Fibroblast of lung (primary cell): ENCODE measurements around the gene GLRA2. TPM values are rescaled to one million over a fixed set of nuclear protein-coding genes. Genes with fewer than 3 reads are reported as not detected.

Experiments
- DNase-seq, 2 donors: peaks; one replicate each; pipeline versions ENCODE4 v3.0.0 to v3.0.0-alpha.2; 2010; ENCODE audit warnings: low read depth in 2 of 2
- H2AFZ ChIP-seq: 2 replicates; pipeline ENCODE4 v1.5.1; 2012; ENCODE audit warnings: low read length, control low read depth, inconsistent platforms
- H3K27ac ChIP-seq: 2 replicates; pipeline ENCODE4 v1.5.1; 2011; ENCODE audit warnings: low read length, control low read depth; ENCODE audit not compliant: insufficient read depth
- H3K27me3 ChIP-seq: 2 replicates; pipeline ENCODE4 v1.5.1; 2011; ENCODE audit warnings: mild to moderate bottlenecking, low read length; ENCODE audit not compliant: control insufficient read depth, insufficient read depth
- H3K36me3 ChIP-seq: 2 replicates; pipeline ENCODE4 v1.5.1; 2011; ENCODE audit warnings: low read length; ENCODE audit not compliant: control insufficient read depth, insufficient read depth
- H3K4me1 ChIP-seq: 2 replicates; pipeline ENCODE4 v1.5.1; 2011; ENCODE audit warnings: low read length; ENCODE audit not compliant: control insufficient read depth, insufficient read depth; ENCODE audit errors: extremely low read depth
- H3K4me2 ChIP-seq: 2 replicates; pipeline ENCODE4 v1.5.1; 2011; ENCODE audit warnings: low read length, control low read depth; ENCODE audit not compliant: insufficient read depth; ENCODE audit errors: extremely low read depth
- H3K4me3 ChIP-seq, 4 experiments: fragments of 200-600 bp in 1 of 4; sonication (generic) in 1 of 4; replicated peaks in 1 of 4; 2 replicates each; pipeline ENCODE4 v1.5.1; 2011 to 2016; ENCODE audit warnings: low read length in 4 of 4, low read depth in 3 of 4, mild to moderate bottlenecking in 3 of 4, control low read depth in 2 of 4, inconsistent platforms in 1 of 4, mixed read lengths in 1 of 4; ENCODE audit not compliant: insufficient read depth in 1 of 4; ENCODE audit errors: control extremely low read depth in 1 of 4
- H3K79me2 ChIP-seq: 2 replicates; pipeline ENCODE4 v1.5.1; 2012; ENCODE audit warnings: mild to moderate bottlenecking, low read length, inconsistent platforms; ENCODE audit not compliant: control insufficient read depth, insufficient read depth
- H3K9ac ChIP-seq: 2 replicates; pipeline ENCODE4 v1.5.1; 2011; ENCODE audit warnings: mild to moderate bottlenecking, low read length, control low read depth; ENCODE audit not compliant: insufficient read depth
- H3K9me3 ChIP-seq: 2 replicates; pipeline ENCODE4 v1.5.1; 2012; ENCODE audit warnings: low read depth, low read length; ENCODE audit not compliant: control insufficient read depth, insufficient read depth
- H4K20me1 ChIP-seq: 2 replicates; pipeline ENCODE4 v1.5.1; 2011; ENCODE audit warnings: low read length; ENCODE audit not compliant: control insufficient read depth, insufficient read depth; ENCODE audit errors: extremely low read depth
- CTCF ChIP-seq, 2 donors: IDR thresholded peaks in 1 of 2; conservative IDR thresholded peaks in 1 of 2; 1 replicate in 1 of 2; 2 replicates in 1 of 2; pipeline ENCODE4 v1.5.1; 2011 to 2012; ENCODE audit warnings: low read length in 2 of 2, control low read depth in 1 of 2, inconsistent platforms in 1 of 2, low read depth in 1 of 2, mild to moderate bottlenecking in 1 of 2
- EZH2 ChIP-seq: IDR thresholded peaks from 2 replicates; pipeline ENCODE4 v1.5.1; 2012; ENCODE audit warnings: low read length, control low read depth, mild to moderate bottlenecking; ENCODE audit errors: missing control alignments
- polyA plus RNA-seq, 2 donors: library from polyadenylated mRNA; depleted of rRNA in 1 of 2; stranded (reverse) in 1 of 2; unstranded in 1 of 2; fragments of >200 nt; gene quantifications; 2 replicates each; pipeline ENCODE4 v1.2.1, GENCODE V29; 2011 to 2012; ENCODE audit warnings: missing spikeins in 1 of 2
- total RNA-seq: library from RNA; depleted of rRNA; stranded (reverse); fragments of >200 nt; gene quantifications from 2 replicates; pipeline ENCODE4 v1.2.1, GENCODE V29; 2014

The GLRA2 gene
- total and polyA plus RNA-seq, 2 donors (not counting 1 experiment from before 2014, with no cell fraction given), result not detected

- no peaks in the 10 kb centered on the region for H3K4me1 ChIP-seq
- H4K20me1 ChIP-seq, result no peaks in the 10 kb centered on the region
- no peaks in the 10 kb centered on the region for H3K27me3 ChIP-seq
- H2AFZ ChIP-seq, result no peak overlapping the region
- DNase-seq, result no peak
- H3K4me2 ChIP-seq, result no peak overlapping the region
- no peaks in the 10 kb centered on the region for H3K36me3 ChIP-seq
- TF ChIP-seq CTCF (conservative IDR thresholded peaks at IDR 0.05 in 1 of 2, IDR thresholded peaks at IDR 0.05 in 1 of 2; ENCODE audit: low read depth in 1 of 2, low read length in 2 of 2) (no peak), EZH2 (no peak)
- H3K4me3 ChIP-seq, result no peak overlapping the region
- H3K9ac ChIP-seq, result no peak overlapping the region
- H3K27ac ChIP-seq, result no peak overlapping the region
- H3K79me2 ChIP-seq, result no peaks in the 10 kb centered on the region
- H3K9me3 ChIP-seq, result no peaks in the 10 kb centered on the region
Observed at GRCh38 chrX:14717949-14718348, 188.6 kb downstream of the GLRA2 start.

GRCh38 chrX:14718403-14718802, 189.1 kb downstream of the GLRA2 start:
- peak in 1 of 2 donors; percentile 25 for DNase-seq
- TF ChIP-seq CTCF (conservative IDR thresholded peaks at IDR 0.05 in 1 of 2, IDR thresholded peaks at IDR 0.05 in 1 of 2; ENCODE audit: low read depth in 1 of 2, low read length in 2 of 2) (no peak), EZH2 (no peak)
- H3K36me3 ChIP-seq, result no peaks in the 10 kb centered on the region

GRCh38 chrX:14729058-14729457, 199.7 kb downstream of the GLRA2 start:
- DNase-seq, result peak in 1 of 2 donors; percentile 15
- Histone ChIP-seq H3K4me3 (no peak overlapping the region), H3K36me3 (no peaks in the 10 kb centered on the region), H2AFZ (no peak overlapping the region), H3K9me3 (no peaks in the 10 kb centered on the region), H3K4me1 (no peaks in the 10 kb centered on the region), H3K79me2 (no peaks in the 10 kb centered on the region), H3K27ac (no peak overlapping the region), H3K9ac (no peak overlapping the region), H3K27me3 (no peaks in the 10 kb centered on the region), H4K20me1 (no peaks in the 10 kb centered on the region), H3K4me2 (no peak overlapping the region)
- no peak for TF ChIP-seq CTCF (conservative IDR thresholded peaks at IDR 0.05 in 1 of 2, IDR thresholded peaks at IDR 0.05 in 1 of 2; ENCODE audit: low read depth in 1 of 2, low read length in 2 of 2)
- TF ChIP-seq EZH2, result no peak

More at GRCh38 chrX:14718403-14718802, 189.1 kb downstream of the GLRA2 start:
- H3K4me2 ChIP-seq, result no peak overlapping the region
- H3K79me2 ChIP-seq, result no peaks in the 10 kb centered on the region
- H3K9me3 ChIP-seq, result no peaks in the 10 kb centered on the region
- no peak overlapping the region for H3K4me3 ChIP-seq
- no peak overlapping the region for H3K9ac ChIP-seq
- no peak overlapping the region for H2AFZ ChIP-seq
- no peaks in the 10 kb centered on the region for H3K4me1 ChIP-seq
- H4K20me1 ChIP-seq, result no peaks in the 10 kb centered on the region
- no peaks in the 10 kb centered on the region for H3K27me3 ChIP-seq
- H3K27ac ChIP-seq, result no peak overlapping the region
